Activated CD8-positive, alpha-beta memory T cell treated with anti-CD3 and anti-CD28 coated beads for 36 hours (primary cell): ENCODE results near the gene VAV2. TPM values are rescaled to one million over a fixed set of nuclear protein-coding genes. Genes with fewer than 3 reads are reported as not detected.

Source experiments
- CTCF ChIA-PET: fragments of 350-600 bp; sonication (Branson Sonifier 250); formaldehyde crosslinking; loops from one replicate; lab custom pipeline; 2021; ENCODE audit warnings: antibody characterized with exemption; lab: Charles Lee
- POLR2A ChIA-PET: fragments of 350-600 bp; sonication (Branson Sonifier 250); formaldehyde crosslinking; loops from one replicate; lab custom pipeline; 2021; ENCODE audit warnings: antibody characterized with exemption; lab: Charles Lee
- total RNA-seq, 2 experiments: library from RNA; stranded (reverse); gene quantifications; one replicate each; pipeline ENCODE4 v1.2.3, GENCODE V29; 2021

Gene VAV2
- total RNA-seq, 2 experiments from 2014 or later, result 6.2 to 6.7 TPM

DNA sequence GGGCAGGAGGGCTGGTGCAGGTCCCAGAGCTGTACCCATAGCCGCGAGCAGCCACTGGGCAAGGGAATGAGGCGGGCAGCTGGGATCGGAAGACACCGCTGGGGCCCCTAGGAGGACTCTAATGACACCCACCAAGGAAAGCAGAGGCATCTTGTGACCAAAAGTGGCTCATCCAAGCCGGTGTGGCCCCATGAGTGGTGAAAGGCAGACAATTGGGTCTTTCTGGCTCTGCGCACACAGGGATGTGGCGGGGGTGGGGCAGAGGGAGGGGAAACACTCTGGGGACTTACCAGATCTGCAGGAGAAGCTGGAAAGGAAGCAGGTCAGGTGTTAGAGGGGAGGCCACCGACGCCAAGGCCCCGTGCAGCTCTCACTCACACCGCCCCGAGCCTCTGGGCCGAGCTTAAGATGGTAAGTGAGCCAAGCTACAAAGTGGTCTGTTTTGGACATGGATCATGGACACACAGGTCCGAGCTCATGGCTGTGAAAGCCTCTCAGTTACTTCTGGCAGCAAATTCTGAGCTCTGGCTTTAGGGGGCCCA, 211.6 kb downstream of the VAV2 start:
- ChIA-PET POLR2A (no interaction called here), CTCF (interaction anchor here (1.1 to 5.1 kb wide), 4 partner anchors 10 to 219 kb away, joined by 3 to 64 read pairs (median 4); no protein-coding TSS in a partner anchor)

DNA sequence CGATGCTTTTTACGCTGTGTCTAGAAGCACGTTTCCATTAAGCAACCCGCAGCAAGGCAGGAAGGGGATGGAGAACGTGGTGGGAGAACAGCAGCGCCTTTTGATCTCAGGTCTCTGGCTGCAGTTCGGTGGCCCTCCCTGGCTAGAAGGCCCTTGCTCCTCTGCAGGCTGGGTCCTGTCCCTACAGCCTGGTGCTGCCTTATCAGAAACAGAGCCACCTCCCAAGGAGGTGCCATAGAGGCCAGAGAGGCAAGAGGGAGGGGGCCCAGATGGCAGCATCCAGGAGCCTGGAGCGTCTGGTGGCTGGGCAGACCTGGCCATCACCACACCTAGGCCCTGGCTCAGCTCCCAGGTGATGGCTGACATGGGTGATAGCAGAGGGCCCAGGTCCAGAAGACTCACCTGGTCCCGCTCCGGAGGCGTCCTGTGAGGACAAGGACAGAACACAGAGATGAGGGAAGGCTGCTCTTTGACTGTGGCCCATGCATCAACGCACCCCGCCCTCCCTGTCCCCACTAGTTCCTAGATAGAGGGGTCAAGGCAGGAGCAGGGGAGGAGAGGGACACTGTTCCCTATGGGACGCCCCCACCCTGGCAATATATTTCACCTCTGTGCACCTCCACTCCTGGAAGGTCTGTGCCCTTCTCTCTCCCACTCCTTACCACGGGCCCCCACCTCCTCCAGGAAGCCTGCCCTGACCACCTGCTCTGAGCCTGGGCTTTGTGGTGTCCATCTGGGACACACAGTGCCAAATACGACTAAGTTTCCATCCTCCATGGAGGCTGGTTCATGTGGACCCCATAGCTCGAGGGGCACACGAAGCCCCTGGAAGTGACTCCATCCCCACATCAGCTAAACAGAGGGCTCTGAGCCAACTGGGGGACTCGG, 212.4 kb downstream of the VAV2 start:
- POLR2A ChIA-PET, result no interaction called here

DNA sequence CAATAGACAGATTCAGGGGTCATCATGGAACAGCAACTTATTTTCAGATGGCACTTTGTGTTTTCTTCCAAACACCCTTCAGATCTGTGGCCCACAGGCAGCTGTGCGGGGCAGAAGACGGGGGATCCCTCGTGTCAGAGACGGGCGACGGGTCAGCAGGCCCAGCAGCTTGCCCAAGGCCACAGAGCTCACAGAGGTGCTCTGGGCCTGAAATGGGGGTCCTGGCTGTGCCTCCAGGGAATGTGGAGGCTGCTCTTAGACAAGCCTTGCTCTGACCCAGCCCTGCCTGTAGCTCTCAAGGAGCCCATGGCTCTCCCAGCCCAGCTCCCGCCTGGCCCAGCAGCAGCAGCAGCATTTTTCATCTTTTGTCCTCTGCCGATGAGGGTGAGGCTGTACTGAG, 213.0 kb downstream of the VAV2 start:
- CTCF ChIA-PET, result interaction anchor here (1.1 to 1.9 kb wide), 2 partner anchors 11 to 215 kb away, joined by 3 to 11 read pairs; no protein-coding TSS in a partner anchor
- POLR2A ChIA-PET, result no interaction called here

More for the DNA sequence above, 212.4 kb downstream of the VAV2 start:
- CTCF ChIA-PET, result interaction anchor here (1.1 to 5.1 kb wide), 3 partner anchors 10 to 215 kb away, joined by 3 to 64 read pairs (median 3); no protein-coding TSS in a partner anchor

DNA sequence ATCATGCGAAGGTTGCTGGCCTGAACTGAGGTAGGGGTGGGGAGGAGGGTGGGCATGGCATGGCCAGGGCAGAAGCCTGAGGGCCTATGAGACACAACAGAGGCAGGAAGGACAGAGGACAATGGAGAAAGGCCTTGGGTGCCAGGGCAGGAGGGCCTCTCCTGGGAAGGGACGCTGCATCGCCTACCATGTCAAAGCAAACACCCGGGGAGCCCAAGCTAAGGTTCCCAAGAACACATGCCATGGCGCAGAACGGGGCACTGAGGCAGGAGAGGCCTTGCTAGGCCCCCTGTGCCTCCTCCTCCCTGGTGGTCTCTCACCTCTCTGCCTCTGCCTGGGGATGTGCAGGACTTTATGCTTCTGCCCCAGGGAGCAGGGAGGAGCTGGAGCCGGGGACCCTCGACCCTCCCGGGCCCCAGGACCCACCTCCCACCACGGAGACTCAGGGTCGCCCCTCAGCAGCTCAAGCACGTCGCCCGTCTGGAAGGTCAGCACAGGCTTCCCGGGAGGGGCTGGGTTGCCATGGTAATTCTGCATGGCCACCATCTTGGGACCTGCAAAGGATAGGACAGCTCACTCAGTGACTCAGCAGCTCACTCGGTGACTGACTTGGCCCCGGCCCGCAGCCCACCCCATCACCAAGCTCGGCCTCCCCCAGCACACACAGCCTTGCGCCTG, 213.6 kb downstream of the VAV2 start:
- ChIA-PET CTCF (interaction anchor here (1.9 kb wide), 1 partner anchor 215 kb away, joined by 11 read pairs; no protein-coding TSS in a partner anchor), POLR2A (interaction anchor here (0.5 kb wide), 1 partner anchor 1451 kb away, joined by 5 read pairs; no protein-coding TSS in a partner anchor)

DNA sequence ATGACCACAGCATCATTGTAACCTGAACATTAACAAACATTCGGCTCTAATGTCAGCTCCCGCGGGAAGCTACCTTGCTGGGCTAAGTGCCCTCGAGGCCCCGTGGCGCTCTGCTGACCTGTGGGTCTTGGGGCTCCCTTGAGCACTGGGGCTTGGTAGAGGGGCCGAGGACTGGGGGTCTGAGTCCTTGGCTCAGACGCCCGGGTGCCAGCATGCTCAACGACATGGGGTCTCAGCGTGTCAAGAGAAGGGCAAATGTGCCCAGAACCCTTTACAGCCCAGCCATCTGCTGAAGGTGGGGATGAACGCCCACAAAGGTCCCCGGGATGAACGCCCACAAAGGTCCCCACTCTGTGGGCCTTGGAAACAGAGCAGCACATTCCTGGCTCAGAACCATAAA, 214.3 kb downstream of the VAV2 start:
- ChIA-PET CTCF (interaction anchor here (1.9 kb wide), 1 partner anchor 216 kb away, joined by 11 read pairs; no protein-coding TSS in a partner anchor), POLR2A (interaction anchor here (0.5 kb wide), 1 partner anchor 1452 kb away, joined by 5 read pairs; no protein-coding TSS in a partner anchor)

DNA sequence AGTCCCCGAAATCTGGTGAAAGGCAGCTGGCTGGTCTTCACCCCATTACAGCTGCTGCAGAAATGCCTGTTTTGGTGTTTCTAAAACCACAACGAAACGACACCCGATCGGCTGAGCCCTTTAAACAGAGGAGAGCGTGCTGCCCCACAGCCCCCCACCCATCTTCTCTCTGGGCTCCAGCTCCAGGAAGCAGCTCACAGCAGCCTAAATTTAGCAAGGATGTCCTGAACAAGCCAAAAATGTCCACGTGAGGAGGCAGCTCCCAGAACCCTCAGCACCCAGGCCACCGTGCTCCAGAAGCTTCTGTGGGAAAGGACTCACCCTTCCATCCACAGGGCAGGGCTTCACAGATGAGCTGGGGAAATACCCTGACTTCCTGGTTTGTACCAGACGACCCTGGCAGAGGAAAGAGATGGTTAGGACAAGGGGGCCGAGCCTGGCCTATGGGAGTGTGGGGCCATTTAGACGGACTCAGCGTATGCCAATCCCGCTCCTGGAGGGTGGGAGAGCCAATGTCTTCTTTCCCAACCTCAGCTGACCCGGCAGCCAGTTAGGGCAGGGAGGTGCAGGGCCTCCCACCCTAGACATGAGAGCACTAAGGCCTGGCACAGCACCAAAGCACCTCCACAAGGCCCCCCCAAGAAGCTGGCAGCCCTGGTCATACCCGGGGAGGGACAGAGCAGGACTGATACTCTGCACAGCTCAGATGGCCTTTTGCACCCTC, 214.9 kb downstream of the VAV2 start:
- CTCF ChIA-PET, result interaction anchor here (1.9 kb wide), 1 partner anchor 217 kb away, joined by 11 read pairs; no protein-coding TSS in a partner anchor

DNA sequence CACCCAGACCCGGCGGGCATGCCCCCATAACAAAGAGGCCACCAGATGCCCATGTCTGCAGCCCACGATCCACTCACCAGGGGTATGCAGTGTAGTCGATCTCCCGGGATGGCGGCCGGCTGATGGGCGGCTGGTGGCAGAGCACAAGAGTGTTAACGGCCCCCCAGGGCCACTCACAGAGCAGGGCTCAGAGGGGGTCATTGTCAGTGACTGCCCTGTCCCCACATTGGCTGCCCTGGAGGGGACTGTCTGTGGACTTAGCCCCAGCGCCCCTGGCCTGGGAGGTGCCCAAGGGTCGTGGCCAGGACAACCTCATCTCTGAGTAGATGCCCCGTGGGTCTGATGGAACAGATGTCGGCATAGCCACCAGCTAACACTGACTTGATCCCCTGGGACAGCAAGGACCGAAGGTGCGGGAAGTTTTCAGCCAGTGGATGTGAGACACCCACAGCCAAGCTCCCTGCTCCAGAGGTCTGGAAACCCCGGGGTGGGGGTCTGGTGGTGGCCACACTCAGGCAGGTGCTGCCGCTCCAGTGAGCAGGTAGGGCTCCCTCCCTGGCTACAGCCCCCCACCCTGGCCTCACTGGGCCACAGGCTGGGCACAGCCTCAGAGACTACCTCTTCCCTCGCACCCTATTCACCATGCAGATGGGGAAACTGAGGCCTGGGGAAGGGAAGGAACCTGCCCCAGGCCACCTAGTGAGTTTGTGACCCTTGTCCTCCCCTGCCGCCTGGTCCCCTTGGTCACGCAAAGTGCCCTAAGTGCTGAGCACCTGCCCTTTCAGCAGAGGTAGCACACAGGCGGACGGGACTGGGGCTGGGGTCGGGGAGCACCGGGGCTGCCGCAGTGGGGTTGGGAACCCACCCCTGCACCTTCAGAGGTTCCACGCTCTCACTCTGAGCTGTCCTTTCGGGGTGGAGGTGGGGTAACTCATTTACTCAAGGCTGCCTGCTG, 215.9 kb downstream of the VAV2 start:
- ChIA-PET POLR2A (no interaction called here), CTCF (no interaction called here)

More for the DNA sequence above, 214.9 kb downstream of the VAV2 start:
- POLR2A ChIA-PET, result no interaction called here

DNA sequence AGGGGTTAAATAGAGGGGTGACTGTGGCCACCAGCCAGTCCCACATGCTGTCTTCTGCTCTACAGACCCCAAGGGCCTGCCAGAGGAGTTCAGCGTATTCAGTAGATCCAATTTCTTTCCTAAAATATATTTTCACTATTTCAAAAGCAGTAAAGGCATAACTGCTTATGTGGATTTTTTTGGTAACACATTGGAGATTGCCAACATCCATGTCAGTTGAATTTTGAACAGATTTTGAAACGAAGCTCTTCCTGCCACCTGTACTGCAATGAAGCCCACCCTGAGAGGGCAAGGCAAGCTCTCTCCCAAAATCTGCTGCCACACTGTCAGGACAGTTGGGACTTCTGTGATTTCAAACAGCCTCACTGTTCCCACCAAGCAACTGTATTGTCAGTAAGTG, 216.8 kb downstream of the VAV2 start:
- POLR2A ChIA-PET, result no interaction called here
- CTCF ChIA-PET, result no interaction called here

DNA sequence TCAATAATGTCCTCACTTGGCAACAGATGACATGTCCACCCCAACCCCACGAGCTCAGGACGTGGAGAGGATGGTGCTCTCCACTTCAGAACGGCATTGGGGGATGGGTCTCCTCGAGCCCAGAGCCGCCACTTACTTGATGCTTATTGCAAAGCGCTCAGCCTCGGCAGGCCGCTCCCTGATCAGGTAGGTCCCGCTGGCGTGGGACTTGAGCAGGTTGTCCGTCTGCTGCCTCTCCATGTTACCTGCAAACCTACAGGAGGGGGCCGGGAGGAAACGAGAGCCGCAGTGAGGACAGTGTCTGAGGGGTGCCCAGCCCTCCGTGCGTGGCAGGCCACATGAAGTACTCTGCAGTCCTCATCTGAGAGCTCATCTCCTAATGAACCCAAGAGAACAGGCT, 217.3 kb downstream of the VAV2 start:
- POLR2A ChIA-PET, result no interaction called here

DNA sequence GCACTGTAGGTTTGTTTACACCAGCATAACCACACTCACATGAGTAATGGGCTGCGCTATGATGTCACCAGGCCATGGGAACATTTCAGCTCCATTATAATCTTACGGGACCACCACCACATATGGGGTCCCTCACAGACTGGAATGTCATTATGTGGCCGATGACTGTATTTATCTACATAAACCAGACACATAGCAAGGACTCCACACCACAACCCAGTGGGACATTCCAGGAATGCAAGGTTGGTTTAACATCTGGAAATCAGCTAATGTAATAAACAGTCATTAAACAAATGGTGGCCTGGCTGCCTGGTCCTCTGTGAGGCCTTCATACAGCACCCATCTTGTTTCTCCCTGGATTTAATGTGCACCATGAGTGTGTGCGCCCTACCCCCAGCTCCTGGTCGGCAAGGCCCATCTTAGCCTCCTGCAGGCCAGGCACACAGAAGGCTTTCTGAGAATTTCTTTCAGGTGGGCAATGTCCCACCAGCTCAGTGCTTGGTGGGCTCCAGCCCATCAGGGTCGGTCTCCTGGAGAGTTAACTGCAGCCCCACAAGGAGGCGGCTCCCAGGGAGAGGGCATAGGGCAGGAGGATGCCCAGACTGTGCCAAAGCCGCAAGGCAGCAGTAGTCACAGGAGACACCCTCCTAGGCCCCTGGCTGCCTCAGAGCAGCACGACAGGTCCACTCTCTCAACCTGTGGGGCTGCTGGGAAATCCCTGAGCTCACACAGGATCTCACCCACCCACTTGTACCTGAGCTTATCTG, 218.1 kb downstream of the VAV2 start:
- ChIA-PET POLR2A (no interaction called here), CTCF (interaction anchor here (1.6 kb wide), 1 partner anchor 8 kb away, joined by 7 read pairs; no protein-coding TSS in a partner anchor)

More for the DNA sequence above, 217.3 kb downstream of the VAV2 start:
- CTCF ChIA-PET, result no interaction called here

DNA sequence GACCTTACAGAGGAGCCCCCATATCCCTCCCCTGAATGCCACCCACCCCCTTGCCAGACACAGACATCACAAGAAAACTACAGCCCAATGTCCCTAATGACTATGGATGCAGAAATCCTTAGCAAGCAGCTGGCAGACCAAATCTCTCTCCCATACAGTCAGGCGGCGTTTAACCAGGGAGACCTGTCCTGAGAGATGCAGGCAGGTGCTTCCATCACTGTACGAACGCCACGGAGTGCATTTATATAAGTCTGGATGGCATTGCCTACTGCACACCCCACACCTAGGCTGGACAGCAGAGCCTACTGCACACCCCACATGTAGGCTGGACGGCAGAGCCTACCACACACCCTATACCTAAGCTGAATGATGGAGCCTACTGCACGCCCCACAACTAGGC, 219.5 kb downstream of the VAV2 start:
- ChIA-PET POLR2A (no interaction called here), CTCF (interaction anchor here (1.6 kb wide), 1 partner anchor 10 kb away, joined by 7 read pairs; no protein-coding TSS in a partner anchor)

DNA sequence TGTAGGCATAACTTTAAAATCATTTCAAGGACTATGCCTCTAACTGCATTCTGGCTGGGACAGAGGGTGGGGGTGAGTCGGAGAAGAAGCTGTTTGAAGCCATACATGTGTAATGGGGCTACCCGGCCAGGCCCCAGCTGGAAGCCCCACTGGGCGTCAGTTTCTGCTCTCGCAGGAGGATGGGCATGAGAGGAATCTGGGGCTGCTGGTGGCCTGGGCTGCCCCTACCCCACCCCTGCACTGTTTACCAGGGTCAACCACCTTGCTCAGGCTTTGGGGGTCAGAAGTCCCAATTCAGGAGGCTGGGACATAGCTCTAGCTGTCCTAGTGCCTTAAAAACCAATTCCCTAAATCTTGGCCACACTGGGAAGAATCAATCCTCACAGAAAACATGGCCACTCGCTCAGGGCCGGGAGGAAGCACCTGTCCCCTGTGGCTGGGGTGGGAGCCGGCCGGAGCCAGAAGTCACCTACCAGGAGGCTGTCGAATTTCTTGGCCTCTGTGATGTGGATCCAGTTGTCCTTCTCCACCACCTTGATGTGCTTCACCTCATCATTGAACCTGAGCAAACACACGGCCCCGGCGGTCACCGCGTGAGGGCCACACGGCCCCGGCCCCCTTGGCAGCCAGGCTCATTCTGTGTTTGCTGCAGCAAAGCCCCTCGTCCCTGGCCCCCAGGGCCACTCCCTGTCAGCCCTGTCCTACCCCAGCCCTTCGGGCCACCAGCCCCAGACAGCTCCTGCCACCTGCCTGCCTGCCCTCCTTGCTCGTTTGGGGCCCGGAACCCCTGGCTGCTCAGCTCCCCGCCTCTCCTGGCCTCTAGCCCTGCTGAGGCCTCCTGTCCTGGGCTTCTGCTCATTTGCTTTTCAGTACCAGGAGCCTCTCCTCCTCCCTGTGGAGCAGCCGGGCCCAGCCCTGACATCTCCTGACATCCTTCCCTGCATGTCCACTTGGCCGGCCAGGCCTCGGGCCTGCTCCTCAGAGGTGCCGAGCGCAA, 220.3 kb downstream of the VAV2 start:
- ChIA-PET CTCF (no interaction called here), POLR2A (no interaction called here)

DNA sequence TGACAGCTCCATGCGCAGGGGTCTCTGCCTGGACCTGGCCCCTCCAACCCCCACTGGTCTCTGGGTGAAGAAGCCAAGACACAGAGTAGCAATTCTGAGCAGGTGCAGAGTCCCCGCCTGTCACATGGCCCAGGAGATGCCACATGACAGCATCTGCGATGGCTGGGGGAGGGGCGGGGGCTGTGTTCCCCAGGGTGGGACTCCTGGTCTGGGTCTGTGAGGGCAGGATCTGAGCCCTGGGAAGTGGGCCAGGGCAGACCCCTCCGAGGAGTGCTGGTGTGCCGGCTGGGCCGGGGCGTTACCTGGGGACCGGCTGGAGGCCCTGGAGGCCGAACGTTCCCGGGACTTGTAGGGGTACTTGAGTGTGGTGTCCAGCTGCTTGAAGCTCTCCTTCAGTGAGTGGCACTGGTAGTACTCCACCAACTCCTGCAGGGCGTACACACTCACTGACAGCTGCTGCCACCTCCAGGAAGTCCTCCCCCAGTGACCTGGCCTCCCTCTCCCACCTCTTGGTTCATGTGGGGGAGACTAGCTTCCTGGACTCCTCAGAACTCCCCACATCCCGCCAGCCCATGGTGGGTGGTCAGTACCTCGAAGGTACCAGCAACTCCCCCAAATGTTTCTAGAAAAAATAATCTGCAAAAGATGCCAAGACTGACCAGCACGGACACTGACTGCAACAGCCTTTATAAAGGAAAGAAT, 221.9 kb downstream of the VAV2 start:
- POLR2A ChIA-PET, result no interaction called here
- CTCF ChIA-PET, result no interaction called here

DNA sequence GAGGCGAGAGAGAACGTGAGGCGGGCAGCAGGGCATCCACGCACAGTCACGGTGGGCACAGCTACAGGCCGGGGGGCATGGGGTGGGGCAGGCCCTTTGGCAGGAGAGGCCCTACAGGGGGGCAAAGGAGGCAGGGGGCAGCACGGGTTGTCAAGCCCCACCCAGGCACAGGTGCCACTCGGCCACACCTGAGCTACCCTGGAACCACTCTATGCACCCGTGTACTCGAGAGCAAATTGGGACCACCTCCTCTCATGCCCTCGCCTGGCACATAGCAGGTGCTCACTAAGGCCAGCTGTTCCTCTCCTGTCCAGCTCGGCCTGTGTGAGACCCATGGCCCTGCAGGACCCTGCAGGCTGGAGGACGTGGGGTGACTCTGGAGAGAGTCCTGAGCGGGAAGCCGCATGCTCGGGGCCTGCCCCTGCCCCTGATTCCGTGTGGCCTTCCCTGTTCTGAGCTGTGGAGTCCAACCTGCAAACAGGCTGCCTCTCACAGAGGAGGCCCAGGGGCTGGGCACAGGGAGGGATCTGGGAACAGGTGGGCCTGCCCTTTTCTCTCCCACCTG, 222.5 kb downstream of the VAV2 start:
- POLR2A ChIA-PET, result no interaction called here
- CTCF ChIA-PET, result interaction anchor here (0.9 kb wide), 1 partner anchor 13 kb away, joined by 3 read pairs; no protein-coding TSS in a partner anchor
